K562 (cell line): ENCODE data around the gene ATP5PD. TPM values are rescaled to one million over a fixed set of nuclear protein-coding genes. Genes with fewer than 3 reads are reported as not detected.
A peak's percentile ranks its signal among the peaks of the same experiment; 100 is the strongest.

Experiments
- CEBPG ChIP-seq, 3 experiments: fragments of 200-800 bp in 1 of 3; sonication (Bioruptor generic) in 1 of 3; sonication (generic) in 1 of 3; formaldehyde crosslinking in 1 of 3; IDR thresholded peaks in 2 of 3; conservative IDR thresholded peaks in 1 of 3; 2 replicates each; pipeline versions ENCODE4 v1.6.1 to v1.8.0; 2016 to 2022; ENCODE audit warnings: missing compliant biosample characterization in 2 of 3, missing genetic modification characterization in 2 of 3, mild to moderate bottlenecking in 1 of 3, missing genetic modification reagents in 1 of 3
- FOXM1 ChIP-seq, 2 experiments: fragments of 450-650 bp in 1 of 2; sonication (generic) in 1 of 2; formaldehyde crosslinking in 1 of 2; IDR thresholded peaks; 2 replicates each; pipeline versions ENCODE4 v1.6.1 to v1.9.0; 2017 to 2022; ENCODE audit warnings: low read depth in 2 of 2, mild to moderate bottlenecking in 2 of 2, missing genetic modification reagents in 1 of 2, moderate library complexity in 1 of 2
- GTF2E2 ChIP-seq: fragments of 200-800 bp; sonication (Bioruptor generic); IDR thresholded peaks from 2 replicates; pipeline ENCODE4 v1.6.1; 2016; ENCODE audit warnings: missing genetic modification characterization, missing compliant biosample characterization
- ILK ChIP-seq: fragments of 450-650 bp; IDR thresholded peaks from 2 replicates; pipeline ENCODE4 v1.6.1; 2016; ENCODE audit warnings: missing genetic modification characterization, low read depth, mild to moderate bottlenecking, missing compliant biosample characterization, moderate library complexity, borderline replicate concordance
- YY1 ChIP-seq, 3 experiments: IDR thresholded peaks; 2 replicates each; pipeline ENCODE4 v1.6.1; 2011; ENCODE audit warnings: low read length in 2 of 3, mild to moderate bottlenecking in 2 of 3, moderate library complexity in 2 of 3, borderline replicate concordance in 1 of 3, control low read depth in 1 of 3, low read depth in 1 of 3; ENCODE audit not compliant: insufficient read depth in 3 of 3, insufficient replicate concordance in 2 of 3, control insufficient read depth in 1 of 3, insufficient read length in 1 of 3; ENCODE audit errors: extremely low read depth in 1 of 3
- ZFP91 ChIP-seq: sonication (generic); formaldehyde crosslinking; IDR thresholded peaks from 2 replicates; pipeline ENCODE4 v1.8.0; 2022; ENCODE audit warnings: mild to moderate bottlenecking, missing genetic modification reagents
- ZMIZ1 ChIP-seq, 2 experiments: fragments of 150-350 bp in 1 of 2; IDR thresholded peaks; 2 replicates each; pipeline ENCODE4 v1.6.1; 2012 to 2016; ENCODE audit warnings: low read depth in 2 of 2, low read length in 2 of 2, mild to moderate bottlenecking in 1 of 2, moderate library complexity in 1 of 2
- ZNF133 ChIP-seq: fragments of 250-450 bp; sonication (Bioruptor Pico); IDR thresholded peaks from 2 replicates; pipeline ENCODE4 v1.4.0; 2020; ENCODE audit warnings: mild to moderate bottlenecking
- polyA plus RNA-seq, 8 experiments: library from polyadenylated mRNA; depleted of rRNA in 4 of 8; stranded (reverse) in 5 of 8; unstranded in 3 of 8; fragments of >200 nt; fragmentation: Nextera tagmentation in 2 of 8; fragmentation: Illumina TruSeq in 1 of 8; extraction: Ambion mirVana in 2 of 8; extraction: Trizol in 1 of 8; gene quantifications; 2 replicates each; pipeline versions ENCODE4 v1.2.1 to v1.2.3, GENCODE V29; 2011 to 2014; ENCODE audit warnings: inconsistent platforms in 1 of 8, missing spikeins in 1 of 8
- total RNA-seq, 7 experiments: library from RNA; depleted of rRNA in 6 of 7; stranded (reverse); fragments of >200 nt in 6 of 7; fragmentation: Illumina TruSeq in 2 of 7; extraction: Trizol in 2 of 7; gene quantifications; 2 replicates each; pipeline versions ENCODE4 v1.2.1 to v1.2.3, GENCODE V29; 2011 to 2021; ENCODE audit warnings: low replicate concordance in 1 of 7
- TF ChIP-seq, protein P1 (sequence below): sonication (generic); formaldehyde crosslinking; IDR thresholded peaks from 2 replicates; pipeline ENCODE4 v1.9.0; 2022; ENCODE audit warnings: mild to moderate bottlenecking, missing genetic modification reagents
- TF ChIP-seq, protein P2 (sequence below): fragments of 200-800 bp; sonication (Bioruptor generic); IDR thresholded peaks from 2 replicates; pipeline ENCODE4 v1.6.1; 2016; ENCODE audit warnings: missing genetic modification characterization, missing compliant biosample characterization

Gene ATP5PD
- total and polyA plus RNA-seq, 9 of the 15 experiments (the other 6 are each of a cell fraction or from before 2014, with no cell fraction given), result 271 to 828 (median 432) TPM

- TF ChIP-seq YY1 (IDR thresholded peaks at IDR 0.05; ENCODE audit: borderline replicate concordance in 1 of 3, control insufficient read depth in 1 of 3, extremely low read depth in 1 of 3, insufficient read depth in 3 of 3, insufficient read length in 1 of 3, insufficient replicate concordance in 2 of 3, low read depth in 1 of 3, low read length in 2 of 3) (peak; percentile 73 to 95 (median 92)), FOXM1 (IDR thresholded peaks at IDR 0.05; ENCODE audit: low read depth) (no peak), FOXM1 (CRISPR knock-in tag; IDR thresholded peaks at IDR 0.05; ENCODE audit: low read depth) (peak; percentile 70), ZNF133 (no peak), ZFP91 (CRISPR knock-in tag) (no peak), ILK (no peak), GTF2E2 (tag) (peak; percentile 61), CEBPG (CRISPR knock-in tag; IDR thresholded peaks at IDR 0.05) (peak; percentile 44), CEBPG (tag; conservative IDR thresholded peaks at IDR 0.05 in 1 of 2, IDR thresholded peaks at IDR 0.05 in 1 of 2) (peak; percentile 81 to 90; a peak in 3 of 4 replicates), ZMIZ1 (IDR thresholded peaks at IDR 0.05; ENCODE audit: low read depth in 2 of 2, low read length in 2 of 2) (no peak; a peak in 1 of 4 replicates)
- TF ChIP-seq, protein P1, sequence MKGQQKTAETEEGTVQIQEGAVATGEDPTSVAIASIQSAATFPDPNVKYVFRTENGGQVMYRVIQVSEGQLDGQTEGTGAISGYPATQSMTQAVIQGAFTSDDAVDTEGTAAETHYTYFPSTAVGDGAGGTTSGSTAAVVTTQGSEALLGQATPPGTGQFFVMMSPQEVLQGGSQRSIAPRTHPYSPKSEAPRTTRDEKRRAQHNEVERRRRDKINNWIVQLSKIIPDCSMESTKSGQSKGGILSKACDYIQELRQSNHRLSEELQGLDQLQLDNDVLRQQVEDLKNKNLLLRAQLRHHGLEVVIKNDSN (CRISPR knock-in tag), result 0 out of 2 replicates have a peak, but pooled peaks have one; percentile 15
- TF ChIP-seq, protein P2, sequence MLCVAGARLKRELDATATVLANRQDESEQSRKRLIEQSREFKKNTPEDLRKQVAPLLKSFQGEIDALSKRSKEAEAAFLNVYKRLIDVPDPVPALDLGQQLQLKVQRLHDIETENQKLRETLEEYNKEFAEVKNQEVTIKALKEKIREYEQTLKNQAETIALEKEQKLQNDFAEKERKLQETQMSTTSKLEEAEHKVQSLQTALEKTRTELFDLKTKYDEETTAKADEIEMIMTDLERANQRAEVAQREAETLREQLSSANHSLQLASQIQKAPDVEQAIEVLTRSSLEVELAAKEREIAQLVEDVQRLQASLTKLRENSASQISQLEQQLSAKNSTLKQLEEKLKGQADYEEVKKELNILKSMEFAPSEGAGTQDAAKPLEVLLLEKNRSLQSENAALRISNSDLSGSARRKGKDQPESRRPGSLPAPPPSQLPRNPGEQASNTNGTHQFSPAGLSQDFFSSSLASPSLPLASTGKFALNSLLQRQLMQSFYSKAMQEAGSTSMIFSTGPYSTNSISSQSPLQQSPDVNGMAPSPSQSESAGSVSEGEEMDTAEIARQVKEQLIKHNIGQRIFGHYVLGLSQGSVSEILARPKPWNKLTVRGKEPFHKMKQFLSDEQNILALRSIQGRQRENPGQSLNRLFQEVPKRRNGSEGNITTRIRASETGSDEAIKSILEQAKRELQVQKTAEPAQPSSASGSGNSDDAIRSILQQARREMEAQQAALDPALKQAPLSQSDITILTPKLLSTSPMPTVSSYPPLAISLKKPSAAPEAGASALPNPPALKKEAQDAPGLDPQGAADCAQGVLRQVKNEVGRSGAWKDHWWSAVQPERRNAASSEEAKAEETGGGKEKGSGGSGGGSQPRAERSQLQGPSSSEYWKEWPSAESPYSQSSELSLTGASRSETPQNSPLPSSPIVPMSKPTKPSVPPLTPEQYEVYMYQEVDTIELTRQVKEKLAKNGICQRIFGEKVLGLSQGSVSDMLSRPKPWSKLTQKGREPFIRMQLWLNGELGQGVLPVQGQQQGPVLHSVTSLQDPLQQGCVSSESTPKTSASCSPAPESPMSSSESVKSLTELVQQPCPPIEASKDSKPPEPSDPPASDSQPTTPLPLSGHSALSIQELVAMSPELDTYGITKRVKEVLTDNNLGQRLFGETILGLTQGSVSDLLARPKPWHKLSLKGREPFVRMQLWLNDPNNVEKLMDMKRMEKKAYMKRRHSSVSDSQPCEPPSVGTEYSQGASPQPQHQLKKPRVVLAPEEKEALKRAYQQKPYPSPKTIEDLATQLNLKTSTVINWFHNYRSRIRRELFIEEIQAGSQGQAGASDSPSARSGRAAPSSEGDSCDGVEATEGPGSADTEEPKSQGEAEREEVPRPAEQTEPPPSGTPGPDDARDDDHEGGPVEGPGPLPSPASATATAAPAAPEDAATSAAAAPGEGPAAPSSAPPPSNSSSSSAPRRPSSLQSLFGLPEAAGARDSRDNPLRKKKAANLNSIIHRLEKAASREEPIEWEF (CRISPR knock-in tag), result no peak
Measured at GRCh38 chr17:75046407-75047289, at the start of gene ATP5PD, which contains the start of gene KCTD2 (continued).
